ENCODE measurements around the gene CLK1.

CLK1 gene

DNA sequence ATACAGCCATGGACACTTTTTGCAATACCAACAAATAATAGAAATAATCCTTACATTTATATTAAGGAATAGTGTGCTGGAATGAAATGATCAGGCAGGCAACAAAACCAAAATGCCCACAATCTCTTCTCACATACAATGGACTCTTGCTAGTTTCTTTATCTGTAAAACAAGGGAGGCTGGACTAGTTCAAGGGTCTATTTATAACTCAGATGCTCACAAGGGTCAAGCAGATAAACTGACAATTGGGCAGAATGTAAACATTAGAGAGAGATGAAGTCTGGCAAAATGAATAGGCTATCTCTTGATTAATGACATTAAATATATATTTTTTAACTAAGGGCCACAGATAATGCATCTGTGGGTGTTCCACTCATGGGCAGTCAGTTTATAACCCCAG, 13.0 kb upstream of the CLK1 start:
- TF ChIP-seq, protein P1, sequence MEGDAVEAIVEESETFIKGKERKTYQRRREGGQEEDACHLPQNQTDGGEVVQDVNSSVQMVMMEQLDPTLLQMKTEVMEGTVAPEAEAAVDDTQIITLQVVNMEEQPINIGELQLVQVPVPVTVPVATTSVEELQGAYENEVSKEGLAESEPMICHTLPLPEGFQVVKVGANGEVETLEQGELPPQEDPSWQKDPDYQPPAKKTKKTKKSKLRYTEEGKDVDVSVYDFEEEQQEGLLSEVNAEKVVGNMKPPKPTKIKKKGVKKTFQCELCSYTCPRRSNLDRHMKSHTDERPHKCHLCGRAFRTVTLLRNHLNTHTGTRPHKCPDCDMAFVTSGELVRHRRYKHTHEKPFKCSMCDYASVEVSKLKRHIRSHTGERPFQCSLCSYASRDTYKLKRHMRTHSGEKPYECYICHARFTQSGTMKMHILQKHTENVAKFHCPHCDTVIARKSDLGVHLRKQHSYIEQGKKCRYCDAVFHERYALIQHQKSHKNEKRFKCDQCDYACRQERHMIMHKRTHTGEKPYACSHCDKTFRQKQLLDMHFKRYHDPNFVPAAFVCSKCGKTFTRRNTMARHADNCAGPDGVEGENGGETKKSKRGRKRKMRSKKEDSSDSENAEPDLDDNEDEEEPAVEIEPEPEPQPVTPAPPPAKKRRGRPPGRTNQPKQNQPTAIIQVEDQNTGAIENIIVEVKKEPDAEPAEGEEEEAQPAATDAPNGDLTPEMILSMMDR (IDR thresholded peaks at IDR 0.05) = no peak

DNA sequence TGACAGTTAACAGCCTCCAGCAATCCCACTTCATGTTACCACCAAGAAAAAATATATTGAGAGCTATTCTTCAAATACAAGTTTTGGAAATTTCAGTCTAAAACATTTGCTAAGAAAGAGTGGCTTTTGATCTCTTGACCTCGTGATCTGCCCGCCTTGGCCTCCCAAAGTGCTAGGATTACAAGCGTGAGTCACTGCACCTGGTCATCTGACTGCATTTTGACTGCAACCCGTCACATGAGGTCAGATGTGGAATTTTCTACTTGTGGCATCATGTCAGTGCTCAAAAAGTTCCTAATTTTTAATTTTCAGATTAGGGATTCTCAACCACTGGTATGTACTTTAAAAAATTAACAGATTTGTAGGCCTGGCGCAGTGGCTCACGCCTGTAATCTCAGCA, 9.1 kb upstream of the CLK1 start:
- Histone ChIP-seq H3K36me3 (ENCODE audit: control insufficient read depth, insufficient read depth, low read length) (no peaks in the 10 kb centered on the region), H3K79me2 (no peaks in the 10 kb centered on the region), H3K4me1 (no peaks in the 10 kb centered on the region), H3K9me3 (ENCODE audit: control insufficient read depth, low read length) (no peaks in the 10 kb centered on the region), H3K9ac (no peak overlapping the region), H3K4me3 (ENCODE audit: low read depth, low read length) (no peak overlapping the region), H3K27me3 (ENCODE audit: control insufficient read depth, insufficient read depth, low read length) (no peaks in the 10 kb centered on the region), H3K4me2 (ENCODE audit: low read length) (no peak overlapping the region), H2AFZ (no peak overlapping the region), H3K27ac (no peak overlapping the region)
- TF ChIP-seq, protein P1 (IDR thresholded peaks at IDR 0.05) = no peak

More for the DNA sequence above, 13.0 kb upstream of the CLK1 start:
- H3K4me2 ChIP-seq (ENCODE audit: low read length) = no peak overlapping the region
- no peaks in the 10 kb centered on the region for H3K4me1 ChIP-seq
- H3K9ac ChIP-seq = no peak overlapping the region
- no peak overlapping the region for H2AFZ ChIP-seq
- no peaks in the 10 kb centered on the region for H3K27me3 ChIP-seq (ENCODE audit: control insufficient read depth, insufficient read depth, low read length)
- H3K79me2 ChIP-seq = no peaks in the 10 kb centered on the region
- H3K27ac ChIP-seq = no peak overlapping the region
- no peak overlapping the region for H3K4me3 ChIP-seq (ENCODE audit: low read depth, low read length)
- no peaks in the 10 kb centered on the region for H3K9me3 ChIP-seq (ENCODE audit: control insufficient read depth, low read length)
- no peaks in the 10 kb centered on the region for H3K36me3 ChIP-seq (ENCODE audit: control insufficient read depth, insufficient read depth, low read length)

DNA sequence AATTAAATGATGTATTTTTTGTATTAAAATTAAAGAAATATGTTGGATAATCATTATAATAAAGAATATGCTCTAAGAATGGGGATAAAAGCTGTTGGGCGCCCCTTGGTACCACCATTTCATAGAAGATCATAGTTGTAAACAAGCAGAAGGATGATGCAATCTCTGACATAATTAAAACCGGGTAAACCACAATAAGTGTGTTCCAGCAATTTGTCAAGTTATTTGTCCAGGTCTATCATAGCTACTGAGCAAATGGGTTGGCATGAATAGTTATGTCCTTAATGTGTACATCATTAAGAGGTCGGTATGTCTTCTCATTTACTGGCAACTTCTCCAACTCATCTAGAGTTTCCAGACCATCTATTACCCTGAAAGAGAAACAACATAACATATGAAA, 6.7 kb upstream of the CLK1 start:
- Histone ChIP-seq H3K9ac (no peak overlapping the region), H2AFZ (no peak overlapping the region), H3K4me2 (ENCODE audit: low read length) (no peak overlapping the region), H3K9me3 (ENCODE audit: control insufficient read depth, low read length) (no peaks in the 10 kb centered on the region), H3K27me3 (ENCODE audit: control insufficient read depth, insufficient read depth, low read length) (no peaks in the 10 kb centered on the region), H3K79me2 (no peaks in the 10 kb centered on the region), H3K4me1 (no peaks in the 10 kb centered on the region), H3K27ac (no peak overlapping the region), H3K4me3 (ENCODE audit: low read depth, low read length) (no peak overlapping the region), H3K36me3 (ENCODE audit: control insufficient read depth, insufficient read depth, low read length) (no peaks in the 10 kb centered on the region)
- TF ChIP-seq, protein P1 (IDR thresholded peaks at IDR 0.05) = no peak

DNA sequence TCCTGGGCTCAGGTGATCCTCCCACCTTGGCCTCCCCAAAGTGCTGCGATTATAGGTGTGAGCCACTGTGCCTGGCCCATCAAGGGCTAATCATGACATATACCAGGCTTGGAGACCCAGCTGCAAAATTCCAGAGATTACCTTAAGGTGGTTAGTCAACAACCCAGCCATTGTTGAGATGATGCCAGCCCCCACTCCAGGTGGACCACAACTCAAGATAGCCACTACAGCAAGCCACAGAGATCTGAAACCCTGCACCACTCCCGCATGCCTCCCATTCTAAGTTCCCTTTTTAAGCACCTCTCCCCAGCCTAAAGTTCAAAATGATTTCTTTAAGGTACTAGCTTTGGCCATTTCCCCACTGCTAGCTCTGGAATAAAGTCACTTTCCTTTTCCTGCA, 4.6 kb upstream of the CLK1 start:
- Histone ChIP-seq H3K79me2 (no peaks in the 10 kb centered on the region), H3K36me3 (ENCODE audit: control insufficient read depth, insufficient read depth, low read length) (no peaks in the 10 kb centered on the region), H3K4me1 (no peaks in the 10 kb centered on the region), H3K9ac (no peak overlapping the region), H3K27me3 (ENCODE audit: control insufficient read depth, insufficient read depth, low read length) (no peaks in the 10 kb centered on the region), H3K4me2 (ENCODE audit: low read length) (no peak overlapping the region), H2AFZ (no peak overlapping the region), H3K9me3 (ENCODE audit: control insufficient read depth, low read length) (no peaks in the 10 kb centered on the region), H3K27ac (no peak overlapping the region), H3K4me3 (ENCODE audit: low read depth, low read length) (no peak overlapping the region)
- TF ChIP-seq, protein P1 (IDR thresholded peaks at IDR 0.05) = no peak

DNA sequence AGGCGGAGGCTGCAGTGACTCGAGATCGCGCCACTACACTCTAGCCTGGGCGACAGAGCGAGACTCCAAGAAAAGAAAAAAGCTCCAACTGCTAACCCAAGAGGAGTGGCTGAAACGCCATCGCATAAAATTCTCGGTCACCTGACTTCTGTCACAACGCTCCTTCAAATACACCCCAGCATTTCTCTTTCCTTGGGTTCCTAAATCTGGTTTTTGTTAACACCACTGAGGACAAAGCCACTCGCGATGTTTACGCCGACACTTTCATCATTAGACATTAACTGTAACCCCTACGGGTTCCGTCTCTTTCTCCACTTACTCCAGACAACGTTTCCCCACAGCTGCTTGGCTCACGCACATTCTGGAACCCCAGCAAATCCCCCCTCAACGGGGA, 679 bp downstream of the CLK1 start:
- H3K27me3 ChIP-seq (ENCODE audit: control insufficient read depth, insufficient read depth, low read length) = no peaks in the 10 kb centered on the region
- peaks cover 6% of the 10 kb centered on the region for H3K36me3 ChIP-seq (ENCODE audit: control insufficient read depth, insufficient read depth, low read length)
- peak overlapping the region; percentile 96 for H3K4me2 ChIP-seq (ENCODE audit: low read length)
- peak overlapping the region; percentile 98 for H3K27ac ChIP-seq
- peak overlapping the region; percentile 93 for H2AFZ ChIP-seq
- TF ChIP-seq, protein P1 (IDR thresholded peaks at IDR 0.05) = no peak
- H3K4me3 ChIP-seq (ENCODE audit: low read depth, low read length) = peak overlapping the region; percentile 92
- H3K4me1 ChIP-seq = peaks cover 8% of the 10 kb centered on the region
- peak overlapping the region; percentile 98 for H3K9ac ChIP-seq
- peaks cover 39% of the 10 kb centered on the region for H3K79me2 ChIP-seq
- H3K9me3 ChIP-seq (ENCODE audit: control insufficient read depth, low read length) = no peaks in the 10 kb centered on the region
